Dendritic cell treated with granulocyte-macrophage colony-stimulating factor and Interleukin-4, amounts not matched to agents 40 ng/mL and 50 ng/mL, for 4 days (primary cell): ENCODE data around the gene MFNG.
A peak's percentile ranks its signal among the peaks of the same experiment; 100 is the strongest.

Experiments
- H3K27ac Mint-ChIP-seq: one replicate; pipeline ENCODE4 v1.8.0; 2022; ENCODE audit warnings: mild to moderate bottlenecking, mixed read lengths
- H3K27me3 Mint-ChIP-seq: one replicate; pipeline ENCODE4 v1.8.0; 2022; ENCODE audit warnings: mild to moderate bottlenecking, mixed read lengths
- H3K36me3 Mint-ChIP-seq: one replicate; pipeline ENCODE4 v1.8.0; 2022; ENCODE audit warnings: low read depth, mixed read lengths
- H3K4me1 Mint-ChIP-seq: one replicate; pipeline ENCODE4 v1.8.0; 2022; ENCODE audit warnings: low read depth, mixed read lengths
- H3K4me3 Mint-ChIP-seq: one replicate; pipeline ENCODE4 v1.8.0; 2022; ENCODE audit warnings: mild to moderate bottlenecking, moderate library complexity, mixed read lengths
- H3K9me3 Mint-ChIP-seq: one replicate; pipeline ENCODE4 v1.8.0; 2022; ENCODE audit warnings: mixed read lengths
- intact Hi-C: fragments of 100-400 bp; cut with micrococcal nuclease; formaldehyde crosslinking; loops from one replicate; pipeline ENCODE4 v1.15.0; 2022

The MFNG gene

GRCh38 chr22:37505565-37505964, 19.4 kb upstream of the MFNG start:
- intact Hi-C loops = no loop called here
- Mint-ChIP-seq H3K27me3 (peaks cover 44% of the 10 kb centered on the region), H3K4me1 (peaks cover 41% of the 10 kb centered on the region), H3K36me3 (no peaks in the 10 kb centered on the region), H3K27ac (no peak overlapping the region), H3K9me3 (no peaks in the 10 kb centered on the region), H3K4me3 (no peak overlapping the region)

DNA sequence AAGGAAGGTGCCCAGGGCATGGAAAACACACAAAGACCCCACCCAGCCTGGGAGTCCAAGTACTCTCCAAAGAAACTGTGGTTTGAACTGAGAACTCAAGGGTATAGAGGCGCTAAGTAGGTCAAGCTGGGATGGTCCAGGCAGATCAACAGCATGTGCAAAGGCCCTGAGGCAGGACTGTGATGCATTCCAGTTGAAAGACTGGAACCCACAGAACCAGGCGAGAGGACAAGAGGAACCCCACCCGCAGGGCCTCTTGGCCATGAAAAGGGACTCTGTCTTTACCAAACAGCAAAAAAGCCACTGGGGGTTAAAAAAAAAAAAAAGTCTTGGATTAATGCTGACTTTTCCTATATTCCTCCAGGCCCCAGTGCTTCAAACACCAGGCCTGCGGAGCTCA, 18.8 kb upstream of the MFNG start:
- peak overlapping the region; percentile 64 for H3K27ac Mint-ChIP-seq
- no peaks in the 10 kb centered on the region for H3K9me3 Mint-ChIP-seq
- intact Hi-C loops = no loop called here
- no peak overlapping the region for H3K4me3 Mint-ChIP-seq
- H3K27me3 Mint-ChIP-seq = peaks cover 44% of the 10 kb centered on the region
- no peaks in the 10 kb centered on the region for H3K36me3 Mint-ChIP-seq
- peaks cover 41% of the 10 kb centered on the region for H3K4me1 Mint-ChIP-seq

DNA sequence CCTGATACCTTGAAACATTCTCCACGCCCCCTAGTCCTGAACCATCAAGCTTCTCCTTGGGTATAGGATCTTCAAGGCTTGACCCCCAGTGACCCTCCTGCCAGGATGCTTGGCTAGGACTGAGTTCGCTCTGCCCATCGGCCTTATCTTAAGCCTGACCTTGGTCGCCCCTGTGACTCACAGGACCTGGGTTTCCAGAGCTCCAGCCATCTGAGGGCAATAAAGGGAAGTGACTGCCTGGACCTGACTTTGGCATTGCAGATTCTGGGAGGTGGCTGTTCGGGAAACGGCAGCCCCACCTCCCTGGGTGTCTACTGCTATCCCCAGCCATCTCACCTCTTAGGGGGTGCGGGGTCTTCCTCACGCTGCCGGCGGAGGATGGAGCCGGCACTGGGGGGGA, 17.7 kb upstream of the MFNG start:
- Mint-ChIP-seq H3K9me3 (no peaks in the 10 kb centered on the region), H3K27me3 (peaks cover 48% of the 10 kb centered on the region), H3K4me1 (peaks cover 41% of the 10 kb centered on the region), H3K4me3 (no peak overlapping the region), H3K36me3 (no peaks in the 10 kb centered on the region), H3K27ac (no peak overlapping the region)
- intact Hi-C loops = no loop called here

DNA sequence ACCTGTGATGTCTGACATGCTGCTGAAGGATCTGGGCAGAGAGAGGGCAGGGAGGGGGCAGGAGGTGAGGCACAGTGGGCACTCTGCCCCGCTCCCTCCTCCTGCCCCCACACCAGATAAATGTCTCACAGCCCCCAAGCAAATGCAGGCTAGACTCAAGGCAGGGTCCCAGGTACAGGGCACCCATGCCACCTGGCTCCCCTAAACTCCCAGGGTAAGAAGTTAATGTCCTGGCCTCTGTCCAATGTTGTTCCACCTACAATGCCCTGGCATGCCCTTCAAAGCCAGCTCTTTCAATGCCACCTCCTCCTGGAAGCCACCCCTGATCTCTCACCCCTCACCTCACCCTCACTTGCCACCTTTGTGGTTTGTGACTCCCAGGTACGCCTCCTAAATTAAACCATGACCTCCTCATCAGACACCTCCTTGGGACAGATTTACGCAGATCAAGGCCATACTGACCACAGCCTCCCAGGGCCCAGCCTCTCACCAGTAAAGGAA, 17.0 kb upstream of the MFNG start:
- Mint-ChIP-seq H3K36me3 (no peaks in the 10 kb centered on the region), H3K4me1 (peaks cover 41% of the 10 kb centered on the region)
- intact Hi-C loops = no loop called here

GRCh38 chr22:37502342-37503182, 16.4 kb upstream of the MFNG start:
- Mint-ChIP-seq H3K9me3 (no peaks in the 10 kb centered on the region), H3K4me3 (no peak overlapping the region), H3K36me3 (no peaks in the 10 kb centered on the region), H3K4me1 (peaks cover 41% of the 10 kb centered on the region), H3K27ac (no peak overlapping the region), H3K27me3 (peaks cover 49% of the 10 kb centered on the region)
- intact Hi-C loops = no loop called here

More for the DNA sequence above, 17.0 kb upstream of the MFNG start:
- H3K4me3 Mint-ChIP-seq = no peak overlapping the region
- no peak overlapping the region for H3K27ac Mint-ChIP-seq
- no peaks in the 10 kb centered on the region for H3K9me3 Mint-ChIP-seq
- H3K27me3 Mint-ChIP-seq = peaks cover 49% of the 10 kb centered on the region

- peaks cover 46% of the 10 kb centered on the region for H3K4me1 Mint-ChIP-seq
- peaks cover 56% of the 10 kb centered on the region for H3K27me3 Mint-ChIP-seq
- no peaks in the 10 kb centered on the region for H3K9me3 Mint-ChIP-seq
- no peak overlapping the region for H3K27ac Mint-ChIP-seq
- H3K4me3 Mint-ChIP-seq = no peak overlapping the region
- intact Hi-C loops = no loop called here
- no peaks in the 10 kb centered on the region for H3K36me3 Mint-ChIP-seq
Observed at GRCh38 chr22:37501610-37502341, 15.6 kb upstream of the MFNG start.

DNA sequence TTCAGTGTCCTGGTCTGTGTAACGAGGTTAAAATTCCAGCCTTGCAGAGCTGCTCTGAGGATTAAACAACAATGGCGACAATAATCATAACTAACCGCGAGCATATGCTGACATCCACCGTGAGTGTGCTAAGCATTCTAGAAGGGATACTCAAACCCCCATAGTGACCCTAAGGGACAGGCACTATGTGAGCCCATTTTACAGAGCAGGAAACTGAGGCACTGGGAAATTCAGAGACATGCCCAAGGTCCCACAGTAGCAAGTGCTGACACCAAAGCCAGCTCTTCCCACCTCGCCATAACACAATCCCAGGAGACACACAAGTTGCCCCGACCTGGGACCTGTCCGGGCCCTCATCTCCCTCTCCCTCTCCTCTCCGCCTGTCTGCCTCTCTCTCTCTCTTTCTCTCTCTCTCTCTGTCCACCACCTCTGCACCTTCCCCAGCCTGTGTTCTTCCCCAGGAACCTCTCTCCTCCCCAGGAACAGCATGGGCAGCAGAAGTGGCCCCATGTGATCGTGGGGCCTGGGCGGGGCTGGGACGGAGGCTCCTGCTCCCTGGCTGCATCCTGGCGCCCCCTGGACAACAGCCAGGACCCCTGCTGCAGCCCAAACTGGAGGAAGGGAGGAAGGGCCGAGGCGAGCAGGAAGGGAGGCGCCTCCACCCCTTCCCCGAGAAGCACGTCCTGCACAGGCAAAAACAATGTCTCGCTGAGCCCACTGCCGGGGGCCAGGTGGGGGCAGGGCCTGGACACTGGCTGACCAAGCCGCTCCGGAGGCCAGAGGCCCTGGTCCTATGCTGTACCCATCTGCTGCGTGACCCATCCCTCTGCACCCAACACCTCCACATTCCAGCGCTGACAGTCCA, 14.8 kb upstream of the MFNG start:
- H3K36me3 Mint-ChIP-seq = no peaks in the 10 kb centered on the region
- H3K27ac Mint-ChIP-seq = no peak overlapping the region
- H3K9me3 Mint-ChIP-seq = no peaks in the 10 kb centered on the region
- H3K4me1 Mint-ChIP-seq = peaks cover 44% of the 10 kb centered on the region
- H3K4me3 Mint-ChIP-seq = no peak overlapping the region
- intact Hi-C loops = no loop called here
- H3K27me3 Mint-ChIP-seq = peaks cover 62% of the 10 kb centered on the region

DNA sequence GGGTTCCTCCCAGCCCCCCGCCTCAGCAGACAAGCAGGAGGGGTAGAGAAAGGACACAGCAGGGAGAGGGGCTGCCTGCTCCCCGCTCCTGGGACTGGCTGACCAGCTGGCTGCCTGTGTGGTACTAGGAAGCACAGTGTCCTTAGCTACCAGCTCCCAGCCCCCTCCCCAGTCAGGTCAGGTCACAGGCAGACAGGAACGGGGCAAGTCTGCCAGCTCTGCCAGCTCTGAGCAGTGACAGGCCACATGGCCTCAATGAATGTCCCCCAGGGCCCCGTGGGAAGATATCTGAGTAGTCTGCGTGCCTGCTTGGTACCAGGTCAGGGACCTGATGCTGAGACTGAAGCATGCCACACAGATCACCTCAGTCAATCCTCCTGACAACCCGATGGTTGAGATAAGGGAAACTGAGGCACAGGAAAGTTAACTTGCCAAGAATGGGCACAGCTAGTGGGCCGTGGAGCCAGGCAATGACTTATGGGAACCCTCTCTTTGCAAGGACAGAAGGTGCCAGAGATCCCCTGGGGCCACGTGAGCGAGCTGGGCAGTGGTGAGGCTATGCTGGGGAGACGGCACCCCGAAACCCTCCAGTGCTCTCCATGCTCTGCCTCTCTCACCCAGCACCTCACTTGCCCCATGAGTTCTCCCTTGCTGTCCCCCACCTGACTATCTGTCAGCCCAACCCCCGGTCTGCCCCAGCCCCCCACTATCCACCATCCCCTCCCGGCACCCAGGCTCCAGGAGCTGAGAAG, 13.8 kb upstream of the MFNG start:
- intact Hi-C loops = no loop called here

GRCh38 chr22:37499027-37499707, 13.0 kb upstream of the MFNG start:
- intact Hi-C loops = no loop called here
- Mint-ChIP-seq H3K4me3 (no peak overlapping the region), H3K4me1 (peaks cover 36% of the 10 kb centered on the region), H3K27ac (no peak overlapping the region), H3K27me3 (peaks cover 64% of the 10 kb centered on the region), H3K36me3 (no peaks in the 10 kb centered on the region), H3K9me3 (no peaks in the 10 kb centered on the region)

More for the DNA sequence above, 13.8 kb upstream of the MFNG start:
- no peaks in the 10 kb centered on the region for H3K36me3 Mint-ChIP-seq
- no peak overlapping the region for H3K27ac Mint-ChIP-seq
- no peaks in the 10 kb centered on the region for H3K9me3 Mint-ChIP-seq
- H3K27me3 Mint-ChIP-seq = peaks cover 66% of the 10 kb centered on the region
- no peak overlapping the region for H3K4me3 Mint-ChIP-seq
- peaks cover 40% of the 10 kb centered on the region for H3K4me1 Mint-ChIP-seq

- Mint-ChIP-seq H3K27me3 (peaks cover 64% of the 10 kb centered on the region), H3K9me3 (no peaks in the 10 kb centered on the region), H3K27ac (no peak overlapping the region), H3K4me1 (peaks cover 34% of the 10 kb centered on the region), H3K4me3 (no peak overlapping the region), H3K36me3 (no peaks in the 10 kb centered on the region)
- intact Hi-C loops = no loop called here
Observed at GRCh38 chr22:37498289-37498909, 12.2 kb upstream of the MFNG start.

DNA sequence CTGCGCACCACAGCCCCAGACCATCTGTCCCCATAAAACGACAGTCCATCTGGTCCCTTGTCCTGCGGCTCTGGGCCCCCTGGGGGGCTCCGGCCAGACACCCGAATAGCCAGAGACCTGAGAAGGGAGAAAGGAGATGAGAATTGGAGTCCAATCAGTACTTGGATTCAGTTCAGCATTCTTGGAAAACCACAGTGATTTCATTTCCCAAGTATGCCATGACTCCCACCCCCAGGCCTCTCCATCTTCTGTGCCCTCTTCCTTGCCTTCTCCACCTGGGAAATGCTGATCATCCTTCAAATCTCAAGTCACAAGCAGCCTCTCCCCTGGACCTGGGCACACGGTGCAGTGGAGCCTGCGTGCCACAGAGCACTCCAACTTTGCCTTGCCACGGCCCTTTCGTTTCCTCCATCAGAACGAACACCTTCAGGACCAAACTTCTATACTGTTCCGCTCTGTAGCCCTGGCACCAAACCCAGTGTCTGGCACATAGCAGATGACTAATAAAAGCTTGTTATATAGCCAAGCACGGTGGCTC, 10.9 kb upstream of the MFNG start:
- Mint-ChIP-seq H3K9me3 (no peaks in the 10 kb centered on the region), H3K36me3 (no peaks in the 10 kb centered on the region), H3K4me3 (no peak overlapping the region), H3K4me1 (peaks cover 37% of the 10 kb centered on the region), H3K27ac (no peak overlapping the region), H3K27me3 (peaks cover 56% of the 10 kb centered on the region)
- intact Hi-C loops = no loop called here

DNA sequence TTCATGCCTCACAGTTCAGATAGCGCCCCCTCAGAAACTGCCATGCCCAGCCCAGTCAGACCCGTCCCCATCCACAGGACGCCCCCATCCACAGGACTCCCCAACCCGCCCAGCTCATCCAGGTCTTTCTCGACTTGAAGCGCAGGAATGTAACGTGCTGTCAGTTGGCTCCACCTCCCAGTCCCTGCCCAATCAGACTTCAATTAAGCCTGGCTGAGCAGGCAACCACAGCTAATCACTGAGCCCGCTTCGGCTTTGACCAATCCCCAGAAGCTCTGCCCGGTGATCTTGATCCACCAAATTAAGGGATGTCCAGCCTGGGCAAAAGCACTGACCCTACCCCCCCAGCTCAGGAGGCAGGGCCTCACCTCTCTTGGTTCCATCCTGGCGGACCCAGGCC, 10.5 kb upstream of the MFNG start:
- Mint-ChIP-seq H3K4me3 (no peak overlapping the region), H3K36me3 (no peaks in the 10 kb centered on the region), H3K27me3 (peaks cover 52% of the 10 kb centered on the region), H3K9me3 (no peaks in the 10 kb centered on the region), H3K27ac (no peak overlapping the region), H3K4me1 (peaks cover 35% of the 10 kb centered on the region)
- intact Hi-C loops = no loop called here
